PFSK-1 (cell line): ENCODE measurements around the gene PHACTR2.

ENCODE experiments used
- FOXP2 ChIP-seq: optimal IDR thresholded peaks from 2 replicates; pipeline ENCODE3; 2011; ENCODE audit warnings: borderline replicate concordance, control low read depth, inconsistent platforms; ENCODE audit not compliant: insufficient read depth; ENCODE audit errors: extremely low read length, extremely low read depth
- POLR2AphosphoS5 ChIP-seq: IDR thresholded peaks from 2 replicates; pipeline ENCODE4 v1.6.1; 2012; ENCODE audit warnings: low read depth, mild to moderate bottlenecking, control low read depth, low read length, moderate library complexity
- SIN3A ChIP-seq: IDR thresholded peaks from 2 replicates; pipeline ENCODE4 v1.6.1; 2012; ENCODE audit warnings: mild to moderate bottlenecking, low read length, moderate library complexity, borderline replicate concordance; ENCODE audit not compliant: insufficient read depth
- TAF1 ChIP-seq: IDR thresholded peaks from 2 replicates; pipeline ENCODE4 v1.6.1; 2012; ENCODE audit warnings: low read length, control low read depth, borderline replicate concordance; ENCODE audit not compliant: insufficient read depth
- TF ChIP-seq, protein P1 (sequence below), 2 experiments: IDR thresholded peaks; 2 replicates each; pipeline versions ENCODE4 v1.6.1 to v1.8.0; 2011 to 2012; ENCODE audit warnings: low read depth in 2 of 2, low read length in 2 of 2, control low read depth in 1 of 2, inconsistent platforms in 1 of 2, mild to moderate bottlenecking in 1 of 2, moderate library complexity in 1 of 2; ENCODE audit not compliant: insufficient read depth in 1 of 2

Gene PHACTR2

DNA sequence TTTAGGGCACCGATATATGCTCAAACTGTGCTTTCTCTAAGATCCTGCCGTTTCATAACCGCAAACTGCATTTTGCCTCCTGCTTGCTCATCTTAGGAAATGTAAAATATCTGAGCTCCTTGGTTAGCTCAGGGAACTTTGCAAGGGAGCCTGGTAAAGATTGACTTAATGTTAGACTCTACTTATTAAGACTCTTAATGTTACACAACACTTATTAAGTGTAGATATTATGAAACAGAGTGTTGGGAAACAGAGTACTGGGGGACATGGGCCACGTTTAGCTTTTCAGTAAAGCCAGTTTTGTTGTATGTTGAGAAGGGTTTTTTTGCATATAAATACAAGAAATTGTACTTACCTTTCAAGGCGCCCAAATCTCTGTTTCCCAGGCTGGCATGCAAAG, 167.3 kb downstream of the PHACTR2 start:
- TF ChIP-seq FOXP2 = no peak
- no peak for TF ChIP-seq SIN3A
- TF ChIP-seq, protein P1, sequence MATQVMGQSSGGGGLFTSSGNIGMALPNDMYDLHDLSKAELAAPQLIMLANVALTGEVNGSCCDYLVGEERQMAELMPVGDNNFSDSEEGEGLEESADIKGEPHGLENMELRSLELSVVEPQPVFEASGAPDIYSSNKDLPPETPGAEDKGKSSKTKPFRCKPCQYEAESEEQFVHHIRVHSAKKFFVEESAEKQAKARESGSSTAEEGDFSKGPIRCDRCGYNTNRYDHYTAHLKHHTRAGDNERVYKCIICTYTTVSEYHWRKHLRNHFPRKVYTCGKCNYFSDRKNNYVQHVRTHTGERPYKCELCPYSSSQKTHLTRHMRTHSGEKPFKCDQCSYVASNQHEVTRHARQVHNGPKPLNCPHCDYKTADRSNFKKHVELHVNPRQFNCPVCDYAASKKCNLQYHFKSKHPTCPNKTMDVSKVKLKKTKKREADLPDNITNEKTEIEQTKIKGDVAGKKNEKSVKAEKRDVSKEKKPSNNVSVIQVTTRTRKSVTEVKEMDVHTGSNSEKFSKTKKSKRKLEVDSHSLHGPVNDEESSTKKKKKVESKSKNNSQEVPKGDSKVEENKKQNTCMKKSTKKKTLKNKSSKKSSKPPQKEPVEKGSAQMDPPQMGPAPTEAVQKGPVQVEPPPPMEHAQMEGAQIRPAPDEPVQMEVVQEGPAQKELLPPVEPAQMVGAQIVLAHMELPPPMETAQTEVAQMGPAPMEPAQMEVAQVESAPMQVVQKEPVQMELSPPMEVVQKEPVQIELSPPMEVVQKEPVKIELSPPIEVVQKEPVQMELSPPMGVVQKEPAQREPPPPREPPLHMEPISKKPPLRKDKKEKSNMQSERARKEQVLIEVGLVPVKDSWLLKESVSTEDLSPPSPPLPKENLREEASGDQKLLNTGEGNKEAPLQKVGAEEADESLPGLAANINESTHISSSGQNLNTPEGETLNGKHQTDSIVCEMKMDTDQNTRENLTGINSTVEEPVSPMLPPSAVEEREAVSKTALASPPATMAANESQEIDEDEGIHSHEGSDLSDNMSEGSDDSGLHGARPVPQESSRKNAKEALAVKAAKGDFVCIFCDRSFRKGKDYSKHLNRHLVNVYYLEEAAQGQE (IDR thresholded peaks at IDR 0.05; ENCODE audit: insufficient read depth in 1 of 2, low read depth in 2 of 2, low read length in 2 of 2) = no peak
- no peak for TF ChIP-seq POLR2AphosphoS5
- no peak for TF ChIP-seq TAF1

DNA sequence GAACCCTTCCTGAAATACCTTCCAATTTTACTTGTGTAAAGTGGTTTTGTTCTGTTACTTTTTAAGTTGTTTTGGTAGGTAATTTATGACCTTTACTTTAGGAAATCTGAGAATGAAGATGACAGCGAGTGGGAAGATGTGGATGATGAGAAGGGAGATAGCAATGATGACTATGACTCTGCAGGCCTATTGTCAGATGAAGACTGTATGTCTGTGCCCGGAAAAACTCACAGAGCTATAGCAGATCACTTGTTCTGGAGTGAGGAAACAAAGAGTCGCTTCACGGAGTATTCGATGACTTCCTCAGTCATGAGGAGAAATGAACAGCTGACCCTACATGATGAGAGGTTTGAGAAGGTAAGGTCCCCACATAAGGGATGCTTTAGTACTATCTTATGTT, 179.9 kb downstream of the PHACTR2 start:
- TF ChIP-seq, protein P1 (IDR thresholded peaks at IDR 0.05; ENCODE audit: insufficient read depth in 1 of 2, low read depth in 2 of 2, low read length in 2 of 2) = no peak
- TF ChIP-seq SIN3A (no peak), TAF1 (no peak), FOXP2 (no peak), POLR2AphosphoS5 (no peak)

DNA sequence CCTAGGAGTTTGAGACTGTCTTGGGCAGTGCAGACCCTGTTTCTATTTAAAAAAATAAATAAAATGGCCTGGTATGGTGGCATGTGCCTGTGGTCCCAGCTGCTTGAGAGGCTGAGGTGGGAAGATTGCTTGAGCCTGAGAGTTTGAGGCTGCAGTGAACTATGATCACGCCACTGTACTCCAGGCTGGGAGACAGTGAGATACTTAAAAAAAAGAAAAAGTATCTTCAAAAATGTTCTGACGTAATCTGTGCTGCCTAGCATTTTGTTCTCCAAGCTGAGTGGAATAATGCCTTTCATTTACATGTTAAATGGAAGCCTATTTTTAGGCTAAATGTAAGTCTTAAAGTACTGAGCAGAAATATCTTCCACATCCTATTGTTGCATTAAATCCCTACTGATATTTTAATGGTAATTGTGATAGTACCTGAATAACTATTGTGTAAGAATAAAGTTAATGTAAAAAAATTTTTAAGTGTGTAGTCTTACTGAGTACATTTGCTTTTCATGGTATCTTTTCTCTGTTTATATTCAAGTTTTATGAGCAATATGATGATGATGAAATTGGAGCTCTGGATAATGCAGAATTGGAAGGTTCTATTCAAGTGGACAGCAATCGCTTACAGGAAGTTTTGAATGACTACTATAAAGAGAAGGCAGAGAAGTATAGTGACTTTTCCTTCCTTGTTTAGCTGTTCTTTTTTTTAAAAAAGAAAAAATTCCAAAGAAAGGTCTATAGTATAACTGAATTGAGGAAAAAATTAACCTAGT, 182.3 kb downstream of the PHACTR2 start:
- TF ChIP-seq POLR2AphosphoS5 = no peak
- TF ChIP-seq TAF1 = no peak
- TF ChIP-seq, protein P1 (IDR thresholded peaks at IDR 0.05; ENCODE audit: insufficient read depth in 1 of 2, low read depth in 2 of 2, low read length in 2 of 2) = no peak
- no peak for TF ChIP-seq FOXP2
- TF ChIP-seq SIN3A = no peak

DNA sequence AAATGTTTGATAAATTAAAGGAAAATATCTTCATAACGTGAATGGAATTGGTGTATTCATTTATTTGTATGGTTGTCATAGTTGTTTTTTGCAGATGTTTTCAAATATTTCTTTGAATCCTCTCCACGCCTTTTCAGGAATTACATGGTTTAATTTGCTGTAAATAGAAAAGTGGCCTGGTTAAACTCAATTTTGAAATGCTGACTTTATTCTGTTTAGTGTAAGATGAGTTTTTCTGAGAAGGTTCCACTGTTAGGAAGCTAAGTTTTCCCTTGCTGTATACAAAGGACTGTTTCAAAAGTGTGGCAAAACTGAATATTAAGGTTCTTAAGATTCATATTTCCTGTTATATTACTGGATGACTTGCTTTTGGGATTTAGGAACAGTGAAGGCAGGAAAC, 186.0 kb downstream of the PHACTR2 start:
- TF ChIP-seq TAF1 = no peak
- TF ChIP-seq FOXP2 = no peak
- TF ChIP-seq, protein P1 (IDR thresholded peaks at IDR 0.05; ENCODE audit: insufficient read depth in 1 of 2, low read depth in 2 of 2, low read length in 2 of 2) = no peak
- TF ChIP-seq SIN3A = no peak
- no peak for TF ChIP-seq POLR2AphosphoS5
